ENCODE data around the gene RFC3.

The RFC3 gene

GRCh38 chr13:33817513-33817900 is 442 bp upstream of the RFC3 start:
- Histone ChIP-seq H3K27ac (ENCODE audit: low read depth, low read length) (peak overlapping the region; percentile 33), H3K27me3 (ENCODE audit: control insufficient read depth, insufficient read depth, low read length) (no peaks in the 10 kb centered on the region), H3K9ac (ENCODE audit: low read length) (no peak overlapping the region)

GRCh38 chr13:33825083-33825482 is 7.1 kb downstream of the RFC3 start:
- Histone ChIP-seq H3K27ac (ENCODE audit: low read depth, low read length) (no peak overlapping the region), H3K27me3 (ENCODE audit: control insufficient read depth, insufficient read depth, low read length) (no peaks in the 10 kb centered on the region), H3K9ac (ENCODE audit: low read length) (no peak overlapping the region), H3K4me3 (ENCODE audit: low read length) (no peak overlapping the region), H3K4me1 (ENCODE audit: control insufficient read depth, insufficient read depth, low read length) (no peaks in the 10 kb centered on the region), H3K36me3 (ENCODE audit: control insufficient read depth, insufficient read depth, low read length) (no peaks in the 10 kb centered on the region)

More at GRCh38 chr13:33817513-33817900, 442 bp upstream of the RFC3 start:
- no peaks in the 10 kb centered on the region for H3K36me3 ChIP-seq (ENCODE audit: control insufficient read depth, insufficient read depth, low read length)
- peak overlapping the region; percentile 92 for H3K4me3 ChIP-seq (ENCODE audit: low read length)
- H3K4me1 ChIP-seq (ENCODE audit: control insufficient read depth, insufficient read depth, low read length) = peaks cover 6% of the 10 kb centered on the region

- Histone ChIP-seq H3K4me3 (ENCODE audit: low read length) (no peak overlapping the region), H3K36me3 (ENCODE audit: control insufficient read depth, insufficient read depth, low read length) (peaks cover 3% of the 10 kb centered on the region), H3K4me1 (ENCODE audit: control insufficient read depth, insufficient read depth, low read length) (no peaks in the 10 kb centered on the region), H3K27me3 (ENCODE audit: control insufficient read depth, insufficient read depth, low read length) (no peaks in the 10 kb centered on the region), H3K9ac (ENCODE audit: low read length) (no peak overlapping the region), H3K27ac (ENCODE audit: low read depth, low read length) (no peak overlapping the region)
These were observed 9.2 kb downstream of the RFC3 start for GRCh38 chr13:33827139-33827538.

- Histone ChIP-seq H3K36me3 (ENCODE audit: control insufficient read depth, insufficient read depth, low read length) (peaks cover 6% of the 10 kb centered on the region), H3K4me1 (ENCODE audit: control insufficient read depth, insufficient read depth, low read length) (no peaks in the 10 kb centered on the region), H3K27ac (ENCODE audit: low read depth, low read length) (no peak overlapping the region), H3K27me3 (ENCODE audit: control insufficient read depth, insufficient read depth, low read length) (no peaks in the 10 kb centered on the region), H3K9ac (ENCODE audit: low read length) (no peak overlapping the region), H3K4me3 (ENCODE audit: low read length) (no peak overlapping the region)
These were observed 10.6 kb downstream of the RFC3 start for GRCh38 chr13:33828431-33829129.

GRCh38 chr13:33832872-33833271 is 14.9 kb downstream of the RFC3 start:
- Histone ChIP-seq H3K36me3 (ENCODE audit: control insufficient read depth, insufficient read depth, low read length) (peaks cover 9% of the 10 kb centered on the region), H3K27me3 (ENCODE audit: control insufficient read depth, insufficient read depth, low read length) (no peaks in the 10 kb centered on the region), H3K27ac (ENCODE audit: low read depth, low read length) (no peak overlapping the region), H3K4me3 (ENCODE audit: low read length) (no peak overlapping the region), H3K4me1 (ENCODE audit: control insufficient read depth, insufficient read depth, low read length) (no peaks in the 10 kb centered on the region), H3K9ac (ENCODE audit: low read length) (no peak overlapping the region)

GRCh38 chr13:33838647-33839046 is 20.7 kb downstream of the RFC3 start:
- Histone ChIP-seq H3K4me3 (ENCODE audit: low read length) (no peak overlapping the region), H3K4me1 (ENCODE audit: control insufficient read depth, insufficient read depth, low read length) (no peaks in the 10 kb centered on the region), H3K27ac (ENCODE audit: low read depth, low read length) (no peak overlapping the region), H3K9ac (ENCODE audit: low read length) (no peak overlapping the region), H3K36me3 (ENCODE audit: control insufficient read depth, insufficient read depth, low read length) (peaks cover 3% of the 10 kb centered on the region), H3K27me3 (ENCODE audit: control insufficient read depth, insufficient read depth, low read length) (no peaks in the 10 kb centered on the region)

GRCh38 chr13:33840402-33840801 is 22.5 kb downstream of the RFC3 start:
- no peaks in the 10 kb centered on the region for H3K4me1 ChIP-seq (ENCODE audit: control insufficient read depth, insufficient read depth, low read length)
- H3K9ac ChIP-seq (ENCODE audit: low read length) = no peak overlapping the region
- H3K36me3 ChIP-seq (ENCODE audit: control insufficient read depth, insufficient read depth, low read length) = peaks cover 1% of the 10 kb centered on the region
- H3K27ac ChIP-seq (ENCODE audit: low read depth, low read length) = no peak overlapping the region
- H3K4me3 ChIP-seq (ENCODE audit: low read length) = no peak overlapping the region
- no peaks in the 10 kb centered on the region for H3K27me3 ChIP-seq (ENCODE audit: control insufficient read depth, insufficient read depth, low read length)

- Histone ChIP-seq H3K4me1 (ENCODE audit: control insufficient read depth, insufficient read depth, low read length) (no peaks in the 10 kb centered on the region), H3K36me3 (ENCODE audit: control insufficient read depth, insufficient read depth, low read length) (no peaks in the 10 kb centered on the region), H3K27me3 (ENCODE audit: control insufficient read depth, insufficient read depth, low read length) (no peaks in the 10 kb centered on the region), H3K27ac (ENCODE audit: low read depth, low read length) (no peak overlapping the region), H3K9ac (ENCODE audit: low read length) (no peak overlapping the region), H3K4me3 (ENCODE audit: low read length) (no peak overlapping the region)
These were observed 24.3 kb downstream of the RFC3 start for GRCh38 chr13:33842207-33842606.

- no peaks in the 10 kb centered on the region for H3K36me3 ChIP-seq (ENCODE audit: control insufficient read depth, insufficient read depth, low read length)
- no peak overlapping the region for H3K27ac ChIP-seq (ENCODE audit: low read depth, low read length)
- H3K4me3 ChIP-seq (ENCODE audit: low read length) = no peak overlapping the region
- no peak overlapping the region for H3K9ac ChIP-seq (ENCODE audit: low read length)
- no peaks in the 10 kb centered on the region for H3K4me1 ChIP-seq (ENCODE audit: control insufficient read depth, insufficient read depth, low read length)
- H3K27me3 ChIP-seq (ENCODE audit: control insufficient read depth, insufficient read depth, low read length) = no peaks in the 10 kb centered on the region
These were observed 25.0 kb downstream of the RFC3 start for GRCh38 chr13:33842986-33843385.

GRCh38 chr13:33845572-33846302 is 27.8 kb downstream of the RFC3 start:
- Histone ChIP-seq H3K27ac (ENCODE audit: low read depth, low read length) (no peak overlapping the region), H3K4me1 (ENCODE audit: control insufficient read depth, insufficient read depth, low read length) (no peaks in the 10 kb centered on the region), H3K9ac (ENCODE audit: low read length) (no peak overlapping the region), H3K4me3 (ENCODE audit: low read length) (no peak overlapping the region), H3K36me3 (ENCODE audit: control insufficient read depth, insufficient read depth, low read length) (no peaks in the 10 kb centered on the region), H3K27me3 (ENCODE audit: control insufficient read depth, insufficient read depth, low read length) (no peaks in the 10 kb centered on the region)

GRCh38 chr13:33846303-33847062 is 28.5 kb downstream of the RFC3 start:
- no peak overlapping the region for H3K4me3 ChIP-seq (ENCODE audit: low read length)
- H3K4me1 ChIP-seq (ENCODE audit: control insufficient read depth, insufficient read depth, low read length) = no peaks in the 10 kb centered on the region
- no peaks in the 10 kb centered on the region for H3K27me3 ChIP-seq (ENCODE audit: control insufficient read depth, insufficient read depth, low read length)
- H3K9ac ChIP-seq (ENCODE audit: low read length) = no peak overlapping the region
- no peaks in the 10 kb centered on the region for H3K36me3 ChIP-seq (ENCODE audit: control insufficient read depth, insufficient read depth, low read length)
- no peak overlapping the region for H3K27ac ChIP-seq (ENCODE audit: low read depth, low read length)

- Histone ChIP-seq H3K27ac (ENCODE audit: low read depth, low read length) (no peak overlapping the region), H3K36me3 (ENCODE audit: control insufficient read depth, insufficient read depth, low read length) (no peaks in the 10 kb centered on the region), H3K27me3 (ENCODE audit: control insufficient read depth, insufficient read depth, low read length) (no peaks in the 10 kb centered on the region), H3K4me1 (ENCODE audit: control insufficient read depth, insufficient read depth, low read length) (no peaks in the 10 kb centered on the region), H3K9ac (ENCODE audit: low read length) (no peak overlapping the region), H3K4me3 (ENCODE audit: low read length) (no peak overlapping the region)
These were observed 31.3 kb downstream of the RFC3 start for GRCh38 chr13:33849211-33849610.

Data from rectal smooth muscle tissue (tissue), 1 donor.